GM12891 (cell line): Measurements from ENCODE around the gene LMNTD2.

ENCODE experiments used
- POLR2A ChIP-seq: IDR thresholded peaks from 2 replicates; pipeline ENCODE4 v1.6.1; 2011; ENCODE audit warnings: low read depth, low read length, control low read depth
- POLR2AphosphoS5 ChIP-seq: IDR thresholded peaks from 2 replicates; pipeline ENCODE4 v1.6.1; 2011; ENCODE audit warnings: low read depth, low read length, control low read depth
- SPI1 ChIP-seq: IDR thresholded peaks from 2 replicates; pipeline ENCODE4 v1.6.1; 2011; ENCODE audit warnings: low read depth, low read length, control low read depth

DNA sequence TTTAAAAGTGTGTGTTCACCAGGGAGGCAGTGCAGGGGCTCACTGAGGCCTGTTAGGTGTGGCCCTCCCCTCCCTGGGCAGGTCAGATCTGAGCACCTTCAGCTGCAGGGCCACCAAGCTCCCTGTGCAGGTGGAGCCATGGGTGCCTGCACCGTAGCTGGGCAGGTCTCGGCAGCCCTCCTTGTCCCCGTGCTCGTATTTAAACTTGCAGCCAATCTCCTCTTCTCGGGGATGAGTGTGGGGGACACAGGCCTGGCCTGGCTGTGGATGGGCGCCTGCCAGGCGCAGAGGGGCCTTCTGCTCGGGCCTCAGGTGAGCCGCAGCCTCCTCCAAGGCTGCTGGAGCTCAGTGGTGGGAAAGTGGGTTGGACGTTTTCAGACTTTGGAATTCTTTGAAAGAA is 34.9 kb upstream of the LMNTD2 start:
- TF ChIP-seq POLR2AphosphoS5, result no peak
- no peak for TF ChIP-seq POLR2A
- TF ChIP-seq SPI1, result no peak
